Large intestine (tissue), 3 donors: ENCODE results near the gene MYOF. TPM values are rescaled to one million over a fixed set of nuclear protein-coding genes. Genes with fewer than 3 reads are reported as not detected.
"Not testable (repeated sequence)": the region's sequence is repeated elsewhere in the genome, so short reads cannot be mapped to it uniquely, and the experiment has no call there.

Experiments
- DNase-seq, 2 donors: peaks; one replicate each; pipeline versions ENCODE4 v3.0.0 to v3.0.0-alpha.2; 2013
- H3K27ac ChIP-seq: one replicate; pipeline ENCODE4 v1.5.1; 2013; ENCODE audit warnings: low read length
- H3K27me3 ChIP-seq: 2 replicates; pipeline ENCODE4 v1.6.1; 2013; ENCODE audit warnings: low read length; ENCODE audit not compliant: control insufficient read depth, insufficient read depth
- H3K36me3 ChIP-seq: 2 replicates; pipeline ENCODE4 v1.6.1; 2013; ENCODE audit warnings: low read length; ENCODE audit not compliant: control insufficient read depth, insufficient read depth
- H3K4me1 ChIP-seq: one replicate; pipeline ENCODE4 v1.6.1; 2013; ENCODE audit warnings: low read length; ENCODE audit not compliant: control insufficient read depth, insufficient read depth
- H3K4me3 ChIP-seq: one replicate; pipeline ENCODE4 v1.5.1; 2013; ENCODE audit warnings: low read length
- H3K9me3 ChIP-seq: one replicate; pipeline ENCODE4 v1.6.1; 2013; ENCODE audit warnings: mild to moderate bottlenecking, low read depth, low read length, moderate library complexity; ENCODE audit not compliant: control insufficient read depth
- WGBS: methylation state at CpG from one replicate; pipeline ENCODE4 v1.1.5; 2013; ENCODE audit warnings: low lambda C conversion rate; ENCODE audit not compliant: insufficient coverage; 5-methylcytosine and 5-hydroxymethylcytosine counted together
- polyA plus RNA-seq: library from polyadenylated mRNA; unstranded; fragments of 120-200 nt; gene quantifications from one replicate; pipeline ENCODE4 v1.2.1, GENCODE V29; 2013

Gene MYOF
- polyA plus RNA-seq, 1 donor: 31.6 TPM

- DNase-seq: no peak
- Histone ChIP-seq H3K36me3 (no peaks in the 10 kb centered on the region), H3K4me1 (peaks cover 9% of the 10 kb centered on the region), H3K9me3 (no peaks in the 10 kb centered on the region), H3K27ac (no peak overlapping the region), H3K27me3 (no peaks in the 10 kb centered on the region), H3K4me3 (no peak overlapping the region)
- 100% methylated on average over 1 of the region's 4 CpGs for WGBS
Observed at GRCh38 chr10:93431361-93431760, 50.8 kb downstream of the MYOF start.

- H3K27ac ChIP-seq: no peak overlapping the region
- H3K27me3 ChIP-seq: no peaks in the 10 kb centered on the region
- no peak for DNase-seq
- H3K9me3 ChIP-seq: no peaks in the 10 kb centered on the region
- peaks cover 9% of the 10 kb centered on the region for H3K36me3 ChIP-seq
- no peak overlapping the region for H3K4me3 ChIP-seq
- 100% methylated on average over 2 of the region's 6 CpGs for WGBS
- H3K4me1 ChIP-seq: peaks cover 3% of the 10 kb centered on the region
Observed at GRCh38 chr10:93425861-93426260, 56.3 kb downstream of the MYOF start.

- Histone ChIP-seq H3K9me3 (no peaks in the 10 kb centered on the region), H3K36me3 (peaks cover 9% of the 10 kb centered on the region), H3K4me1 (peaks cover 3% of the 10 kb centered on the region), H3K27ac (peak overlapping the region; percentile 50), H3K27me3 (no peaks in the 10 kb centered on the region), H3K4me3 (no peak overlapping the region)
- 80% methylated on average over 1 of the region's 4 CpGs for WGBS
- DNase-seq: no peak
Observed at GRCh38 chr10:93422118-93422517, 60.0 kb downstream of the MYOF start.

GRCh38 chr10:93420944-93421825 is 60.9 kb downstream of the MYOF start:
- no peaks in the 10 kb centered on the region for H3K9me3 ChIP-seq
- peaks cover 3% of the 10 kb centered on the region for H3K4me1 ChIP-seq
- H3K27ac ChIP-seq: peak overlapping the region; percentile 52
- no peak overlapping the region for H3K4me3 ChIP-seq
- H3K27me3 ChIP-seq: no peaks in the 10 kb centered on the region
- no peak for DNase-seq
- peaks cover 9% of the 10 kb centered on the region for H3K36me3 ChIP-seq
- WGBS: 60% methylated on average over 2 of the region's 6 CpGs

GRCh38 chr10:93420091-93420490 is 62.0 kb downstream of the MYOF start:
- DNase-seq: no peak
- Histone ChIP-seq H3K4me3 (no peak overlapping the region), H3K4me1 (peaks cover 3% of the 10 kb centered on the region), H3K27me3 (no peaks in the 10 kb centered on the region), H3K36me3 (peaks cover 7% of the 10 kb centered on the region), H3K9me3 (no peaks in the 10 kb centered on the region), H3K27ac (no peak overlapping the region)
- WGBS: 57% methylated on average over 1 of the region's 5 CpGs

- H3K4me3 ChIP-seq, H3K27ac ChIP-seq, H3K27me3 ChIP-seq, H3K9me3 ChIP-seq, H3K4me1 ChIP-seq, H3K36me3 ChIP-seq, DNase-seq: not testable (repeated sequence)
- no CpG with 5 or more reads among the region's 8 CpGs for WGBS
Observed at GRCh38 chr10:93419016-93419415, 63.1 kb downstream of the MYOF start.

GRCh38 chr10:93417921-93418320 is 64.2 kb downstream of the MYOF start:
- Histone ChIP-seq H3K9me3 (no peaks in the 10 kb centered on the region), H3K4me1 (peaks cover 3% of the 10 kb centered on the region), H3K27ac (no peak overlapping the region), H3K36me3 (no peaks in the 10 kb centered on the region), H3K27me3 (no peaks in the 10 kb centered on the region), H3K4me3 (no peak overlapping the region)
- no peak for DNase-seq
- 20% methylated on average over 1 of the region's 3 CpGs for WGBS

GRCh38 chr10:93417266-93417665 is 64.9 kb downstream of the MYOF start:
- DNase-seq: no peak
- WGBS: 100% methylated on average over 1 of the region's 3 CpGs
- H3K27ac ChIP-seq: no peak overlapping the region
- H3K4me3 ChIP-seq: no peak overlapping the region
- H3K9me3 ChIP-seq: no peaks in the 10 kb centered on the region
- peaks cover 3% of the 10 kb centered on the region for H3K4me1 ChIP-seq
- H3K36me3 ChIP-seq: no peaks in the 10 kb centered on the region
- no peaks in the 10 kb centered on the region for H3K27me3 ChIP-seq

GRCh38 chr10:93416824-93417223 is 65.3 kb downstream of the MYOF start:
- H3K4me1 ChIP-seq: peaks cover 3% of the 10 kb centered on the region
- no peak for DNase-seq
- no CpG with 5 or more reads among the region's 4 CpGs for WGBS

GRCh38 chr10:93415693-93416092 is 66.4 kb downstream of the MYOF start:
- Histone ChIP-seq H3K9me3 (no peaks in the 10 kb centered on the region), H3K27me3 (no peaks in the 10 kb centered on the region), H3K36me3 (no peaks in the 10 kb centered on the region), H3K4me3 (no peak overlapping the region), H3K27ac (no peak overlapping the region), H3K4me1 (no peaks in the 10 kb centered on the region)
- WGBS: 83% methylated on average over 5 of the region's 6 CpGs
- no peak for DNase-seq

More at GRCh38 chr10:93416824-93417223, 65.3 kb downstream of the MYOF start:
- H3K27me3 ChIP-seq: no peaks in the 10 kb centered on the region
- H3K4me3 ChIP-seq: no peak overlapping the region
- H3K36me3 ChIP-seq: no peaks in the 10 kb centered on the region
- no peaks in the 10 kb centered on the region for H3K9me3 ChIP-seq
- H3K27ac ChIP-seq: no peak overlapping the region

- no peaks in the 10 kb centered on the region for H3K27me3 ChIP-seq
- peaks cover 3% of the 10 kb centered on the region for H3K4me1 ChIP-seq
- H3K4me3 ChIP-seq: no peak overlapping the region
- no peak overlapping the region for H3K27ac ChIP-seq
- no CpG with 5 or more reads among the region's 3 CpGs for WGBS
- no peak for DNase-seq
- H3K36me3 ChIP-seq: no peaks in the 10 kb centered on the region
- H3K9me3 ChIP-seq: no peaks in the 10 kb centered on the region
Observed at GRCh38 chr10:93413252-93413689, 68.9 kb downstream of the MYOF start.
